ENCODE data around the gene MAPKAPK2. TPM values are rescaled to one million over a fixed set of nuclear protein-coding genes. Genes with fewer than 3 reads are reported as not detected.

Gene MAPKAPK2
- total RNA-seq, 4 donors from 2014 or later: 45.0 to 77.4 (median 55.5) TPM

GRCh38 chr1:206717674-206717989, 32.9 kb downstream of the MAPKAPK2 start:
- no peaks in the 10 kb centered on the region for H3K27me3 ChIP-seq
- H3K27ac ChIP-seq: no peak overlapping the region
- H3K9me3 ChIP-seq: no peaks in the 10 kb centered on the region
- TF ChIP-seq CTCF (IDR thresholded peaks at IDR 0.05): no peak
- TF ChIP-seq POLR2AphosphoS5 (IDR thresholded peaks at IDR 0.05): no peak
- WGBS, 2 donors (ENCODE audit: low coverage in 1 of 2): 87 to 100% methylated on average over 1 of the region's 1 CpG
- peaks cover 17 to 85% (median 20%) of the 10 kb centered on the region in 3 donors for H3K4me1 ChIP-seq
- H3K4me3 ChIP-seq: no peak overlapping the region
- no peaks in the 10 kb centered on the region for H3K36me3 ChIP-seq
- no peak for ATAC-seq

DNA sequence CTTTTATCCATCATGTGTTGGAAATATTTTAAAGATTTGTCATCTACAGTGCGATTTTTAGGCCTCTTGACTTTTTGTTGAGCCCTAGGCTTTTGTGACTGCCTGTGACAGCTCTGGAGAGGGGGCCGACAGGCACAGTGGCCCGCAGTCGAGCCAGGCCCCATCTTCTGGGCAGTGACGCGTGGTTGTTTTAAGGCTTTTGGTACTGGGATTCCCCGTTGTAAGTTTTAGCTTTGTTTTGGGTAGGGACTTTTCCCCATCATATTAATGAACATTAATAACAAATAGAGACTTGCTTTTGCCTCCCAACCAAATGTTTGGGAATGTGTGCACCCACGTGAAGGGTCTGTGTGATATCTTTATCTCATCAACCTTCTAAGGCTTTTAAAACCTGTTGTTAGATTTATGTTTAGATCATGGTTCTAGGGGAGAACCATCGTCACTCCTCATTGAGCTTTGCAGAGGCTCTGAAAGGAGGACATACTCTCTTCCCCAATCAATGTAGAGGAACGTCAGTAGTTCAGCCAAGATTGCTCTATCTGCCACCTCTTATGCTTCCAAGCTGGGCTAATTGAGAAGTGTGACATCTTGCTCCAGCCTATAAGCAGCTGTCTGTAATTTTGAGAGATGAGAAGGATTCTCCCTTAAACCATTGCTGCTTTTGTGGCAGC, 34.6 kb downstream of the MAPKAPK2 start:
- Histone ChIP-seq H3K27me3 (no peaks in the 10 kb centered on the region), H3K9me3 (no peaks in the 10 kb centered on the region), H3K4me3 (no peak overlapping the region), H3K4me1 (peaks cover 14 to 86% (median 24%) of the 10 kb centered on the region in 3 donors), H3K27ac (no peak overlapping the region), H3K36me3 (no peaks in the 10 kb centered on the region)
- 74 to 75% methylated on average over 9 of the region's 10 CpGs for WGBS, 2 donors (ENCODE audit: low coverage in 1 of 2)
- TF ChIP-seq POLR2A (IDR thresholded peaks at IDR 0.05): no peak
- no peak for TF ChIP-seq POLR2AphosphoS5 (IDR thresholded peaks at IDR 0.05)
- TF ChIP-seq EP300 (IDR thresholded peaks at IDR 0.05): no peak
- no peak for TF ChIP-seq CTCF (IDR thresholded peaks at IDR 0.05)
- ATAC-seq: no peak

GRCh38 chr1:206721454-206721853, 36.7 kb downstream of the MAPKAPK2 start:
- Histone ChIP-seq H3K4me1 (peaks cover 8 to 86% (median 24%) of the 10 kb centered on the region in 3 donors), H3K9me3 (no peaks in the 10 kb centered on the region), H3K36me3 (no peaks in the 10 kb centered on the region), H3K4me3 (no peak overlapping the region), H3K27me3 (no peaks in the 10 kb centered on the region), H3K27ac (no peak overlapping the region)
- no peak for TF ChIP-seq CTCF (IDR thresholded peaks at IDR 0.05)
- no peak for TF ChIP-seq POLR2A (IDR thresholded peaks at IDR 0.05)
- TF ChIP-seq POLR2AphosphoS5 (IDR thresholded peaks at IDR 0.05): no peak
- no peak for TF ChIP-seq EP300 (IDR thresholded peaks at IDR 0.05)
- 83% methylated on average over 1 of the region's 1 CpG; no CpG with 5 or more reads in 1 of the 2 donors for WGBS, 2 donors (ENCODE audit: low coverage in 1 of 2)
- no peak for ATAC-seq

GRCh38 chr1:206722751-206723461, 38.2 kb downstream of the MAPKAPK2 start:
- H3K36me3 ChIP-seq: no peaks in the 10 kb centered on the region
- no peaks in the 10 kb centered on the region for H3K9me3 ChIP-seq
- H3K4me3 ChIP-seq: no peak overlapping the region
- no peak for ATAC-seq
- TF ChIP-seq POLR2AphosphoS5 (IDR thresholded peaks at IDR 0.05) (no peak), EP300 (IDR thresholded peaks at IDR 0.05) (no peak), POLR2A (IDR thresholded peaks at IDR 0.05) (no peak), CTCF (IDR thresholded peaks at IDR 0.05) (no peak)
- H3K27ac ChIP-seq: peak overlapping the region in 3 of 4 donors; percentile 65 to 81 (median 78)
- no peaks in the 10 kb centered on the region for H3K27me3 ChIP-seq
- H3K4me1 ChIP-seq: peaks cover 10 to 85% (median 24%) of the 10 kb centered on the region in 3 donors
- 52 to 93% methylated on average over 3 to 5 of the region's 17 CpGs for WGBS, 2 donors (ENCODE audit: low coverage in 1 of 2)

GRCh38 chr1:206723462-206723804, 38.7 kb downstream of the MAPKAPK2 start:
- WGBS, 2 donors (ENCODE audit: low coverage in 1 of 2): 91 to 100% methylated on average over 1 to 3 of the region's 4 CpGs

More at GRCh38 chr1:206723462-206723804, 38.7 kb downstream of the MAPKAPK2 start:
- Histone ChIP-seq H3K4me1 (peaks cover 10 to 89% (median 24%) of the 10 kb centered on the region in 3 donors), H3K9me3 (no peaks in the 10 kb centered on the region), H3K27ac (peak overlapping the region; percentile 7 to 81 (median 72)), H3K27me3 (no peaks in the 10 kb centered on the region), H3K36me3 (no peaks in the 10 kb centered on the region), H3K4me3 (no peak overlapping the region)
- no peak for ATAC-seq
- TF ChIP-seq POLR2AphosphoS5 (IDR thresholded peaks at IDR 0.05) (no peak), POLR2A (IDR thresholded peaks at IDR 0.05) (no peak)
